Omental fat pad (tissue), 4 donors: Measurements from ENCODE around the gene MICOS13. TPM values are rescaled to one million over a fixed set of nuclear protein-coding genes. Genes with fewer than 3 reads are reported as not detected.

ENCODE experiments used
- total RNA-seq, 4 donors: library from RNA; depleted of rRNA; stranded (reverse); fragments of >200 nt; gene quantifications; one replicate each; pipeline ENCODE4 v1.1.0, GENCODE V29; 2016

MICOS13 gene
- total RNA-seq, 4 donors from 2014 or later, result 24.4 to 54.6 (median 40.5) TPM

Other genes with a start within 250 kb of the MICOS13 start
- gene ZNRF4, start 225.1 kb downstream of the MICOS13 start, total RNA-seq, result not detected
- 1 to 10 TPM in 3 of 4 donors, not detected in 1; 1.7 to 8.6 (median 1.8) TPM for gene TINCR, start 112.6 kb downstream of the MICOS13 start, total RNA-seq
- 10 to 100 TPM; 32.0 to 77.9 (median 51.1) TPM for gene SAFB2, start 57.7 kb downstream of the MICOS13 start, total RNA-seq
- gene SAFB, start 57.4 kb downstream of the MICOS13 start, total RNA-seq, result 100 to 1,000 TPM in 2 of 4 donors, 10 to 100 TPM in 2; 56.7 to 139 (median 86.9) TPM
- gene HSD11B1L, start 511 bp upstream of the MICOS13 start, total RNA-seq, result 1 to 10 TPM; 4.3 to 9.5 (median 7.8) TPM
- 100 to 1,000 TPM; 663 to 804 (median 703) TPM for gene RPL36, start 9.8 kb upstream of the MICOS13 start, total RNA-seq
- 10 to 100 TPM; 49.8 to 75.9 (median 54.0) TPM for gene LONP1, start 39.6 kb upstream of the MICOS13 start, total RNA-seq
- gene CATSPERD, start 40.1 kb upstream of the MICOS13 start, total RNA-seq, result not detected
- 1 to 10 TPM in 1 of 4 donors, under 1 TPM in 3; 0.75 to 3.0 (median 0.81) TPM for gene PRR22, start 104.2 kb upstream of the MICOS13 start, total RNA-seq
- gene DUS3L, start 110.6 kb upstream of the MICOS13 start, total RNA-seq, result 100 to 1,000 TPM in 1 of 4 donors, 10 to 100 TPM in 3; 27.4 to 132 (median 30.4) TPM
- gene NRTN, start 124.6 kb upstream of the MICOS13 start, total RNA-seq, result not detected
- gene FUT6, start 159.2 kb upstream of the MICOS13 start, total RNA-seq, result under 1 TPM in 1 of 4 donors, not detected in 3; 0.74 TPM
- gene FUT3, start 170.9 kb upstream of the MICOS13 start, total RNA-seq, result not detected
- gene FUT5, start 190.0 kb upstream of the MICOS13 start, total RNA-seq, result not detected
- 100 to 1,000 TPM; 134 to 234 (median 190) TPM for gene NDUFA11, start 223.3 kb upstream of the MICOS13 start, total RNA-seq
- gene VMAC, start 224.4 kb upstream of the MICOS13 start, total RNA-seq, result 10 to 100 TPM in 1 of 4 donors, 1 to 10 TPM in 3; 2.0 to 10.4 (median 4.6) TPM
- gene CAPS, start 233.7 kb upstream of the MICOS13 start, total RNA-seq, result 1 to 10 TPM; 2.3 to 9.0 (median 4.6) TPM